Endodermal cell (in vitro differentiated cells): Measurements from ENCODE around the gene SLC29A2. TPM values are rescaled to one million over a fixed set of nuclear protein-coding genes. Genes with fewer than 3 reads are reported as not detected.

ENCODE experiments used
- DNase-seq: peaks from one replicate; pipeline ENCODE4 v3.0.0-alpha.2; 2017
- H3K27ac ChIP-seq: 2 replicates; pipeline ENCODE4 v1.5.1; 2013; ENCODE audit warnings: mild to moderate bottlenecking, low read depth, low read length, moderate library complexity
- H3K27me3 ChIP-seq: 2 replicates; pipeline ENCODE4 v1.6.1; 2013; ENCODE audit warnings: mild to moderate bottlenecking, low read length, moderate library complexity; ENCODE audit not compliant: insufficient read depth, control insufficient read depth, poor library complexity, severe bottlenecking
- H3K36me3 ChIP-seq: 2 replicates; pipeline ENCODE4 v1.7.0; 2013; ENCODE audit warnings: mild to moderate bottlenecking, low read length, moderate library complexity; ENCODE audit not compliant: control insufficient read depth, insufficient read depth
- H3K4me1 ChIP-seq: one replicate; pipeline ENCODE4 v1.7.0; 2013; ENCODE audit warnings: low read length; ENCODE audit not compliant: control insufficient read depth, insufficient read depth
- H3K4me3 ChIP-seq: 2 replicates; pipeline ENCODE4 v1.5.1; 2013; ENCODE audit warnings: mild to moderate bottlenecking, low read length, moderate library complexity
- H3K9ac ChIP-seq: 2 replicates; pipeline ENCODE4 v1.6.1; 2013; ENCODE audit warnings: mild to moderate bottlenecking, low read length, moderate library complexity; ENCODE audit not compliant: poor library complexity, severe bottlenecking; ENCODE audit errors: extremely low read depth
- H3K9me3 ChIP-seq: 2 replicates; pipeline ENCODE4 v1.6.1; 2013; ENCODE audit warnings: mild to moderate bottlenecking, low read length, moderate library complexity; ENCODE audit not compliant: control insufficient read depth
- H3K27ac Mint-ChIP-seq: 2 replicates; pipeline ENCODE4 v1.8.0; 2020; ENCODE audit warnings: mixed read lengths
- H3K27me3 Mint-ChIP-seq: 2 replicates; pipeline ENCODE4 v1.8.0; 2021; ENCODE audit warnings: mild to moderate bottlenecking, mixed read lengths; ENCODE audit not compliant: insufficient read depth
- H3K36me3 Mint-ChIP-seq: 2 replicates; pipeline ENCODE4 v1.8.0; 2020; ENCODE audit warnings: low read depth, mixed read lengths
- H3K4me1 Mint-ChIP-seq: 2 replicates; pipeline ENCODE4 v1.8.0; 2020; ENCODE audit warnings: mixed read lengths
- H3K4me3 Mint-ChIP-seq: 2 replicates; pipeline ENCODE4 v1.8.0; 2020; ENCODE audit warnings: mild to moderate bottlenecking, moderate library complexity, mixed read lengths
- H3K9me3 Mint-ChIP-seq: 2 replicates; pipeline ENCODE4 v1.8.0; 2020; ENCODE audit warnings: mild to moderate bottlenecking, mixed read lengths
- WGBS, 2 experiments: methylation state at CpG; one replicate each; pipeline versions ENCODE4 v1.1.5 to v1.1.7; 2013; ENCODE audit warnings: missing lambda C conversion rate in 2 of 2, mixed read lengths in 1 of 2; ENCODE audit not compliant: insufficient coverage in 1 of 2, insufficient read length in 1 of 2; 5-methylcytosine and 5-hydroxymethylcytosine counted together
- total RNA-seq, 2 donors: library from RNA; stranded (reverse); fragmentation: NEBNext Ultra II Directional in 1 of 2; extraction: Animal tissue kit (Norgen Biotek cat#: 25700) in 1 of 2; gene quantifications; 2 replicates in 1 of 2; 3 replicates in 1 of 2; pipeline ENCODE4 v1.2.1, GENCODE V29; 2021
- TF ChIP-seq, protein P1 (sequence below): fragments of 200-600 bp; sonication (generic); conservative IDR thresholded peaks from 2 replicates; pipeline ENCODE4 v1.5.0; 2021; ENCODE audit warnings: antibody characterized with exemption, mild to moderate bottlenecking

The SLC29A2 gene
- total RNA-seq, 2 donors from 2014 or later: 30.8 to 32.4 TPM

DNA sequence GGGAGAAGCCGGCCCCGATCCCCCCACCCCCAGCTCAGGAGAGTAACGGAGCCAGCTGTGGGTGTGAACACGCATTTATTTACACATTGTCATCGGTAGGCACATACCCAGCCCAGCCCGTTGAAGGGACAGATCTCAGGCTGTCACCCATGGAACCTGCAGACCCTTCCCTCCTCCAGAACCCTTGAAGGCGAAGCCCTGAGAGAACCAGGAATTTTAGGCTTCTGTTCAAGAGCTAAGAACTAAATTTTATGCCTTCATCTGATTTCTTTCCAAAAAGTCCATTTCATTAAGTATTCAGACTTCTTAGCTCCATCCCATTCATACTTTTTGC lies 26.3 kb downstream of the SLC29A2 start:
- H3K4me1 ChIP-seq: peaks cover 8% of the 10 kb centered on the region
- peaks cover 20% of the 10 kb centered on the region for H3K4me1 Mint-ChIP-seq
- H3K9me3 Mint-ChIP-seq: no peaks in the 10 kb centered on the region
- peak overlapping the region; percentile 87 for H3K4me3 Mint-ChIP-seq
- peaks cover 12% of the 10 kb centered on the region for H3K36me3 Mint-ChIP-seq
- H3K9me3 ChIP-seq: no peaks in the 10 kb centered on the region
- TF ChIP-seq, protein P1, sequence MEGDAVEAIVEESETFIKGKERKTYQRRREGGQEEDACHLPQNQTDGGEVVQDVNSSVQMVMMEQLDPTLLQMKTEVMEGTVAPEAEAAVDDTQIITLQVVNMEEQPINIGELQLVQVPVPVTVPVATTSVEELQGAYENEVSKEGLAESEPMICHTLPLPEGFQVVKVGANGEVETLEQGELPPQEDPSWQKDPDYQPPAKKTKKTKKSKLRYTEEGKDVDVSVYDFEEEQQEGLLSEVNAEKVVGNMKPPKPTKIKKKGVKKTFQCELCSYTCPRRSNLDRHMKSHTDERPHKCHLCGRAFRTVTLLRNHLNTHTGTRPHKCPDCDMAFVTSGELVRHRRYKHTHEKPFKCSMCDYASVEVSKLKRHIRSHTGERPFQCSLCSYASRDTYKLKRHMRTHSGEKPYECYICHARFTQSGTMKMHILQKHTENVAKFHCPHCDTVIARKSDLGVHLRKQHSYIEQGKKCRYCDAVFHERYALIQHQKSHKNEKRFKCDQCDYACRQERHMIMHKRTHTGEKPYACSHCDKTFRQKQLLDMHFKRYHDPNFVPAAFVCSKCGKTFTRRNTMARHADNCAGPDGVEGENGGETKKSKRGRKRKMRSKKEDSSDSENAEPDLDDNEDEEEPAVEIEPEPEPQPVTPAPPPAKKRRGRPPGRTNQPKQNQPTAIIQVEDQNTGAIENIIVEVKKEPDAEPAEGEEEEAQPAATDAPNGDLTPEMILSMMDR: no peak
- H3K9ac ChIP-seq: peak overlapping the region; percentile 89
- peak overlapping the region; percentile 59 for H3K27ac ChIP-seq
- H3K27ac Mint-ChIP-seq: peak overlapping the region; percentile 97
- peaks cover 22% of the 10 kb centered on the region for H3K36me3 ChIP-seq
- WGBS, 2 experiments: 6 to 25% methylated on average over 3 to 7 of the region's 7 CpGs
- H3K27me3 Mint-ChIP-seq: no peaks in the 10 kb centered on the region
- DNase-seq: no peak
- H3K4me3 ChIP-seq: peak overlapping the region; percentile 96
- H3K27me3 ChIP-seq: no peaks in the 10 kb centered on the region

GRCh38 chr11:66344550-66345315 lies 26.8 kb downstream of the SLC29A2 start, which contains the start of gene BRMS1:
BRMS1 (minus strand) TSS chr11:66345104; CDS start chr11:66342234, 2,870 bp downstream.
- Histone ChIP-seq H3K4me3 (peak within 1 kb of the TSS; percentile 96), H3K27ac (peak within 1 kb of the TSS; percentile 59), H3K9me3 (no peaks in the 10 kb centered on the region), H3K9ac (peak within 1 kb of the TSS; percentile 89), H3K4me1 (peaks cover 8% of the 10 kb centered on the region), H3K27me3 (no peaks in the 10 kb centered on the region), H3K36me3 (peaks cover 27% of the 10 kb centered on the region)
- DNase-seq: peak; percentile 98
- TF ChIP-seq, protein P1: peak; percentile 20
- no peaks in the 10 kb centered on the region for H3K27me3 Mint-ChIP-seq
- peaks cover 20% of the 10 kb centered on the region for H3K4me1 Mint-ChIP-seq
- H3K9me3 Mint-ChIP-seq: no peaks in the 10 kb centered on the region
- H3K36me3 Mint-ChIP-seq: peaks cover 12% of the 10 kb centered on the region
- peak within 1 kb of the TSS; percentile 97 for H3K27ac Mint-ChIP-seq
- 0 to 1% methylated on average over 42 to 59 of the region's 59 CpGs for WGBS, 2 experiments
- peak within 1 kb of the TSS; percentile 87 for H3K4me3 Mint-ChIP-seq

DNA sequence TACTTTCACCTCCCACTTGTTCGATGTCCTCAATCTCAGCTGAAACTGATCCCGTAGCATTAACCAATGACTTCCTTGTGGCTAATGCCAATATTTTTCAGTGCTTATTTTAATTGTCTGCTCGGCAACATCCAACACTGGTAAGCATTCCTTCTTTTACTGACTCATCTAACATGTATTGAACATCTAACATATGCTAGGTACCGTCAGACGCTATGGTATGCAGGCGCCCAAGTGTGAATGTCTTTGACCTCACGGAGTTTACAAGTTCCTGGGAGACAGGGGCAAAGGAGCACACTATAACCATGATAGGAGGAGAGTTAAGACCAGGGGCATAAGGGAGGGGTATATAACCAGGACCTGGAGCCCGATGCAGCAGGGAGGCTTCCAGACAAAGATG lies 28.4 kb downstream of the SLC29A2 start:
- Histone ChIP-seq H3K27ac (no peak overlapping the region), H3K4me1 (peaks cover 8% of the 10 kb centered on the region), H3K27me3 (no peaks in the 10 kb centered on the region), H3K9ac (no peak overlapping the region), H3K9me3 (no peaks in the 10 kb centered on the region), H3K36me3 (peaks cover 36% of the 10 kb centered on the region), H3K4me3 (no peak overlapping the region)
- Mint-ChIP-seq H3K4me1 (peaks cover 20% of the 10 kb centered on the region), H3K27me3 (no peaks in the 10 kb centered on the region), H3K4me3 (peak overlapping the region; percentile 87), H3K36me3 (peaks cover 19% of the 10 kb centered on the region), H3K9me3 (no peaks in the 10 kb centered on the region), H3K27ac (no peak overlapping the region)
- TF ChIP-seq, protein P1: no peak
- 94% methylated on average over 7 to 8 of the region's 8 CpGs for WGBS, 2 experiments
- DNase-seq: no peak
